GM13976 (cell line): ENCODE data around the gene GLDC.

ENCODE experiments used
- DNase-seq: peaks from one replicate; pipeline ENCODE4 v3.0.0; 2012; ENCODE audit warnings: low spot score
- CTCF ChIP-seq: IDR thresholded peaks from 2 replicates; pipeline ENCODE4 v1.5.1; 2012; ENCODE audit warnings: borderline replicate concordance, mild to moderate bottlenecking; ENCODE audit not compliant: insufficient read depth; ENCODE audit errors: extremely low read depth, missing control alignments, control extremely low read depth
- in situ Hi-C: fragments of 300-500 bp; cut with MboI; formaldehyde crosslinking; loops from one replicate; pipeline ENCODE4 v1.12.0; 2022; ENCODE audit warnings: low sequenced_read_pairs, mixed read lengths, inconsistent platforms; ENCODE audit not compliant: unreplicated experiment

The GLDC gene

GRCh38 chr9:6567140-6567591 is 78.4 kb downstream of the GLDC start:
- in situ Hi-C loops, result loop anchor here (25.0 kb wide), 1 partner anchor 505 kb away; no protein-coding TSS in a partner anchor
- no peak for DNase-seq
- no peak for TF ChIP-seq CTCF

GRCh38 chr9:6566409-6567139 is 79.0 kb downstream of the GLDC start:
- in situ Hi-C loops, result loop anchor here (25.0 kb wide), 1 partner anchor 504 kb away; no protein-coding TSS in a partner anchor
- no peak for DNase-seq
- TF ChIP-seq CTCF, result no peak

GRCh38 chr9:6565312-6565711 is 80.2 kb downstream of the GLDC start:
- no peak for TF ChIP-seq CTCF
- in situ Hi-C loops, result loop anchor here (25.0 kb wide), 1 partner anchor 503 kb away; no protein-coding TSS in a partner anchor
- no peak for DNase-seq

GRCh38 chr9:6564868-6565267 is 80.7 kb downstream of the GLDC start:
- in situ Hi-C loops, result loop anchor here (25.0 kb wide), 1 partner anchor 503 kb away; no protein-coding TSS in a partner anchor
- TF ChIP-seq CTCF, result no peak
- no peak for DNase-seq

- DNase-seq, result no peak
- in situ Hi-C loops, result loop anchor here (25.0 kb wide), 1 partner anchor 502 kb away; no protein-coding TSS in a partner anchor
- no peak for TF ChIP-seq CTCF
Measured at GRCh38 chr9:6564360-6564759, 81.2 kb downstream of the GLDC start.

- TF ChIP-seq CTCF, result no peak
- in situ Hi-C loops, result loop anchor here (25.0 kb wide), 1 partner anchor 501 kb away; no protein-coding TSS in a partner anchor
- DNase-seq, result no peak
Measured at GRCh38 chr9:6562871-6563430, 82.6 kb downstream of the GLDC start.
